T-helper 2 cell treated with Interferon-gamma antibody and Interleukin-4, amounts not matched to agents 100 ng/mL and 5 ng/mL, for 36 hours (primary cell): ENCODE measurements around the gene FARP1. TPM values are rescaled to one million over a fixed set of nuclear protein-coding genes. Genes with fewer than 3 reads are reported as not detected.

Source experiments
- intact Hi-C: fragments of 100-400 bp; cut with micrococcal nuclease; formaldehyde crosslinking; loops from one replicate; pipeline ENCODE4 v1.15.1; 2023
- total RNA-seq: library from RNA; stranded (reverse); gene quantifications from 2 replicates; pipeline ENCODE4 v1.2.3, GENCODE V29; 2022

FARP1 gene
- total RNA-seq, 1 donor from 2014 or later = 0.57 TPM

DNA sequence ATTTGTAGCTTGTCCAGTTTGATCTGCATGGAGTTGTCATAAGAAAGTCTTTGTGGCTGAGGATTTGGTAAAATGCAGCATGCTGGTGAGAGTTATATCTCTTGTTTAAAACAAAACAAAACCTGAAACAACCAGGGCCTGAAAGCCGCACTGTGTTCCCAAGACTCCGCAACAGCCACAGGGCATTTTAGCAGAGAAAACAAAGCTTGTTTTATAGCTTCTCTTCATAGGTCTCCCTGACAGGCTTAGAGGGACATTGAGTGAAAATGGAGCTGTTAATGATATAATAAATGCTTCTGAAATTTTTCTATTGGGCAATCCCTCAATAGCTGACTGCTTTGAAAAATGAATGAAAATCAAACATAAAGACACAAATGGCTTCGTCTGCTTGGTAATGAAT is 182.8 kb downstream of the FARP1 start:
- intact Hi-C loops = no loop called here

DNA sequence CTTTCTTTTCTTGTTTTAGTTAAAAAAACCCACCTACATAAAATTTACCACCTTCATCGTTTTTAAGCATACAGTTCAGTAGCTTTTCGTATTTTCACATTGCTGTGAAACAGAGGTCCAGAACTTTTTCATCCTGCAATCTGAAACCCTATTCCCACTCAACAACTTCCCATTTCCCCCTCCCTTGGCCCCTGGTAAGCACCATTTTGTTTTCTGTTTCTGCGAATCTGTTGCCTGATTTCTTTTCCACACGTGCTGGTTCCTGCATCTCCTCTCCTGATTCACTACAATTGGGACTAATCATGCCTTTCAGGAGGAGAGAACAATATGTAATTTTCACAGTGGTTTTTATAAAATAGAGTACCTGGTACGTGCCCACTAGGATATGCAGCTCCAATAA is 183.4 kb downstream of the FARP1 start:
- intact Hi-C loops = no loop called here

DNA sequence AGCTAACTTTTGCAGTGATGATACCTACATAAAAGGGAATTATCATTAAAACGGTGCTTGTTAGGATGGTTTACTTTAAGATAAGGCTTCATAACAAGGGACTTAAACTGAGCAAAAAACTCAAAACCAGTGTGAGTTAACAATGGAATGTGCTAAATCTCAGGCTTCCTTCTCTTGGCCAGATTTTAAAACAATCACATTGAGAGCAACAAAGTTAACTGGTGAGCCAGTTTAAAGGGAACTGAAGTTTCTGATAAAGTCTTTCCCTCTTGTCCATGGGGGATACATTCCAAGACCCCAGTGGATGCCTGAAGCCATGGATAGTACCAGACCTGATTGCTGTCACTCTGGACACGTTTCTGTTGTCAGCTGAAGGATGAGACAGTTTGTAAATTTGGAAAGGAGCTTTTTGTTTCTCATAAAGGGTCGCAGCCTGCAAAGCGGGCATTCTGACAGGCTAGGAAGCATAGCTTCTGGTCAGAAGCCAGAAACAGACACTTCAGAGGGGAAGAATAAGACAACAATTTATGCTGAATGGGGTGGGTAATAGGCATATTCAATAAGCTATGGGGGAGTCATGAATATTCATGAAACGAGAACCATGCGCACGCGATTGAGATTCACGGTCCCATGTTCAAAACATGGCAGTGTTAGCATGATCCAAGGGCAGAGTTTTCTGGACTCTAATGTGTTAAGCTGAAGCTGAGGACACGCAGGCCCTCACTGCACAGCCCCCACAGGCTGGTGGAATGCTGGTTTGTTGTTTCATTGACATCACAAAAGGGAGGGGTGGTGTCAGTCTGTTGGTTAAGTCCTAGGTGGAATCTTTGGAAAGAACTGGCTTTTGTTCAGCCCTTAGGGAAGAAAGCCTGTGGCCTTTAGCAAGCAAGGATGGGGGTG is 184.7 kb downstream of the FARP1 start:
- intact Hi-C loops = no loop called here

DNA sequence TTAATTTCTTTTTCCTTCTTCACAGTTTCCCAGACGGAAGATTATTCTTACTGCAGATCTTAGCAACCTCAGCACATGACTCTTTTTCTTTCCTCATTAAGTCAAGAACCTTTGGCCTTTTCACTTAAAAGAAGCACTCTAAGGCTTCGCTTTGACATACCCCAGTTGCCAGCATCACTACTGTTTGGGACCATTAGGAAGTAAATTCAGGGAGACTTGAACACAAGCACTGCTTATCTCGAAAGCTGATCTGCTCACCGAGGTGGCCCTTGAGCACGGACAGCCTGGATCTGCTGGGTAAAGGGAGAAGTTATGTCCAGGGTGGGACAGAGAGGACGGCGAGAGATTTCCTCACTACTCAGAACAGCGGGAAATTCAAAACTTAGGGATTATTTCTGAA is 185.6 kb downstream of the FARP1 start:
- intact Hi-C loops = no loop called here

DNA sequence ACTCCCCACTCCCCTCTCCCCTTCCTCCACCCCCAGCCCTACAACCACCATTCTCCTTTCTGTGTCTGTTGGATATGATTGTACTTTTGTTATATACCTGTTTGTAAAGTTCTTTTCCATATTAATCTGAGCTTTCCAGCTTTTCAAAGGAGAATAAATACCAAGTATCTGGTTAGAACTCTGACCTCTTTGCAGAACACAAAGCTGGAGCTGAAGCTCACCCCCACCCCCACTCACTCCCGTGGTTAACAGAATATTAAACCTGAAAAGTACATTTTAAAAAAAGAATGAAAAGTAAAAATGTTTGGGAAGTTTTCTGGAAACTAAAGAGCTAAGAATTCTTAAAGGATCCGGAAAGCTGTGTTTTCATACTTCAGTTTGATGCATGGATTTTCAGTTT is 189.3 kb downstream of the FARP1 start:
- intact Hi-C loops = no loop called here

DNA sequence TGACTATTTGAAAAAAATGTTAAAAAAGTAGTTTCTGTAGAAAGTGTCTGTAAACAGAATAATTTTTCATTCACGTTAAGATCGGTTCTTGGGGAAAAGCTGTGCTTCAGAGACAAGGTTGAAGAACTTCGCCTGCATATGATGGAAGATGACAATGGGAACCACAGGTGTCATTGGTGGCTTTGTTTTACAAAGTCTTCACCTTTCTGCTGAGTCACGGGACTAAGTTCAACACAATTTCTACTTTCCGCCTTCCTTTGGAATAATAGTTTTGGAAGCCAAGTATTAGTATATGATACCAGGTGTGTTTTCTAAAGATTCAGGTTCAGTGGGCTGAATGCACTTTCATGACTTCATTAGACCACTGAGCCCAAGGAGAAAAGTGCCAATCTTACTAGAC is 189.8 kb downstream of the FARP1 start:
- intact Hi-C loops = no loop called here

DNA sequence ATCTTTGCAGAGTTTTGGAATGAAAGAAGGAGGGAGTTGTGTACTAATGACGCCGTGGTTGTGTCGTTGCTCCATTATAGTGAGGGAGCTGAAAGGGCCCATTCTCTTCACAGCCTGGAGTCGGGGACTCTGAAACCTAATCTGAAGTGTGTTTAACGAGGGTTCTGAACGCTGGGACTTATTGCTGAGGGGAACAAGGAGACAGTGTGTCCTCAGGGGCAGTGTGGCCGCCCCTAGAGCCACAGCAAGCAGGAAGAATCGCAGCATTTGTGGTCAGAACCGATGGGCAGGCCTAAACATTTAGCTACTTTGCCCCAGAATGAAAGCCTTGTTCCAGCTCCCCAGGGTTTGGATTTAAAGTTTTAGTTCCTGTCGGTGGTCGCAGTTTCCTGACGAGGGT is 190.6 kb downstream of the FARP1 start:
- intact Hi-C loops = no loop called here

DNA sequence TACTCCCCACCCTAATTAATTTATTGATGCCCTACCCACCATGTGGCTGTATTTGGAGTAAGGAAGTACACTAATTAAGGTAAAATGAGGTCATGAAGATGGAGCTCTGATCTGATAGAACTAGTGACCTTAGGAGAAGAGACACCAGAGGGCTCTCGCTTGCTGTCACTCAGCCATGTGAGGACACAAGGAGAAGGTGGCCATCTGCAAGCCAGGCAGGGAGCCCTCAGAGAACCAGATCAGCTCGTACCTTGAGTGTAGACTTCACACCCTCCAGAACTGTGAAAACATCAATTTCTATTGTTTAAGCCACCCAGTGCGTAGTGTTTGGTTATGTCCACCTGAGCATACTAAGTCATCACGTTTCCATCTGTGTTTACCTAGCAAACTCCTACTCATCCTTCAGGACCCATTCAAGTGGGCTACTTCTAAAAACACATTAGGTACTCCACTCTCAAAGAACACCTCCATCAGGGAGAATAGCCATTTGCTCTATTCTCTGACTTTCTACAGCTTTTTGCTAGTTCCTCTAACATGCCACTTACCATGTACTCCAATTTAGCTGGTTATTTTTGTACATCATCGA is 191.8 kb downstream of the FARP1 start:
- intact Hi-C loops = no loop called here

DNA sequence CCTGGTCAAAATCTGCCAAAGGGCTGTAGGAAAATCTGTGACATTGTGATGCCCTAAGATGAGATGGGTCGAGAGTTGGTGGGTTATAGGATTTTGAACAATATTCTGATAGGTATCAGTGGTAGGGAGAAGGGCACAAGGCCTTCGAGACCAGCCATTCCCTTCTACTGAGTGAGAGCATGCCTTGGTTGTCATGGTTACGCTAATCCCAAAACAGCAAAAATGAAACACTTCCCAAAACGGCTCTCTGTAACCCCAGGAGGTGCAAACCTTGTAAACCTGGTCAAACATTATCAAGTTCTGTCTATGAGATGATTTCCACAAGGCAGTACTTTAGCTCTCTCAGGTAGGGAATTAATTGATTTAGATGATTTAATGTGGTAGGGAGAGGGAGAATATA is 192.8 kb downstream of the FARP1 start:
- intact Hi-C loops = no loop called here

DNA sequence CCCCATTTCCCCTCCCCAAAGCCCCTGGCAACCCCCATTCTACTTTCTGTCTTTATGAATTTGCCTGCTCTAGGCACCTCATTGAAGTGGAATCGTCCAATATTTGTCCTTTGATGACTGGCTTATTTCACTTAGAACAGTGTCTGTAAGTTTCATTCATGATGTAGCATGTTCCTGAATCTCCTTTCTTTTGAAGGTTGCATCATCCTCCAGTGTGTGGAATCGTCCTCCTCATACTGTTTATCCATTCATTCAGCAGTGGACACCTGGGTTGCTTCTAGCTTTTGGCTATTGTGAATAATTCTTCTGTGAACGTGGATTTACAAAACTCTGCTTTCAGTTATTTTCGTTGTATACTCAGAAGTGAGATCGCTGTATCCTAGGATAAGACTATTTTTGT is 195.4 kb downstream of the FARP1 start:
- intact Hi-C loops = no loop called here

DNA sequence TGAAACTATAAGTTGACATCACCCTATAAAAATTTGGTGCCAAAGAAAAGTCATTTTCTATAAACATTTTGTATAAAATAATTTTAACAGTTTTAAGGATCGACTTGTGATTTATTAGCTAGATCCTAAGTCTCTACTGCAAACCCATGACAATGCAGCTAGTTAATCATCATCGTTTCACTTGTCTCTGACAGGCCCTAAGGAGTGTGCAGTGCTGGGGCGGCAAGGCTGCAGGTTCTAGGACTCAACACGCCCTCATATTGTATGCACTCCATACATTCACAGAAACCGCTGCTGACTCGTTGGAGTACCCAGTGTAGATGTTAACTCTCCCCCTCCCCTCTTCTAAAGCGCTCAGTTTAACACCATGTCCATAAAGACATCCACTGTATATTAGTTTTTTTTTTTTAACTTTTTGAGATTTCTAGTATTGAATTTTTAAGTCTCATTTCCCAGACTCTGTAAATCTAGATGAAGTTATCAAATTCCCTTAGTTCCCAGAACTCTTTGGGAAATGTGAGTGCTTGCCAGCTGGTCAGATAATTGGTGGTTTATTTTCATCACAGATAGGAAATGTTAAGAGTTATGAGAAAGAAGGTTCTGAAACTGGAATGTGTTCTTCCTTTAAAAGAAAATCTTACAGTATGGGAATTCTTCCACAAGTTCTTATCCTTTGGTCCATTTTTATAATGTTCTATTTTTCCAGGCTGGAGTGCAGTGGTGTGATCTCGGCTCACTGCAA is 197.0 kb downstream of the FARP1 start:
- intact Hi-C loops = no loop called here

DNA sequence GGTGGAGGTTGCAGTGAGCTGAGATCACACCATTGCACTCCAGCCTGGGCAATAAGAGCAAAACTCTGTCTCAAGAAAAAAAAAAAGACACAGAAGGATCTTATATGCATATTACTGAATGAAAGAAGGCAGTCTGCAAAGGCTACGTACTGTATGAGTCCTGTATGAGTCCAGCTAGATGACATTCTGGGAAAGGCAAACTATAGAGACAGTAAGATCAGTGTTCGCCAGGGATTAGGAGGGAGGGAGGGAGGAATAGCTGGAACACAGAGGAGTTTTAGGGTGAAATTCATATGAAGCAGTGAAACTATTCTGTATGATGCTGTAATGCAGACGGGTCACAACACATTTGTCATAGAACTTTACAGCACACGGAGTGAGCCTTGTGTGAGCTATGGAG is 200.1 kb downstream of the FARP1 start:
- intact Hi-C loops = no loop called here

DNA sequence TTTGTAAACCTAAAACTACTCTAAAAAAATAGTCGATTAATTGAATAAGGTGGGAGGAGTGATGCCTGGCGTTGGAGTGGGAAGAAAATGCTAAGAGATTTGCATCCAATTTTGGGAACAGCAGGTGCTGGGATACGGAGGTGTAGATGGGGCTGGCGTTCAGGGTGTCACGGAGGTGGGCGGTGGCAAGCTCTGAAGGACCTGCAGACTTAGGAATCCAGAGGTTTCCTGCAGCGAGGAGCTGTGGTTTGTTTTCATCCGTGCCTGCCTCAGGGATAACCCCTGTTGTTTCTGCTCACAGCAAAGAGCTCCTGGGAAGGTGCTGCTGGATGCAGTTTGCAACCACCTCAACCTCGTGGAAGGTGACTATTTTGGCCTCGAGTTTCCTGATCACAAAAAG is 200.6 kb downstream of the FARP1 start:
- intact Hi-C loops = no loop called here

DNA sequence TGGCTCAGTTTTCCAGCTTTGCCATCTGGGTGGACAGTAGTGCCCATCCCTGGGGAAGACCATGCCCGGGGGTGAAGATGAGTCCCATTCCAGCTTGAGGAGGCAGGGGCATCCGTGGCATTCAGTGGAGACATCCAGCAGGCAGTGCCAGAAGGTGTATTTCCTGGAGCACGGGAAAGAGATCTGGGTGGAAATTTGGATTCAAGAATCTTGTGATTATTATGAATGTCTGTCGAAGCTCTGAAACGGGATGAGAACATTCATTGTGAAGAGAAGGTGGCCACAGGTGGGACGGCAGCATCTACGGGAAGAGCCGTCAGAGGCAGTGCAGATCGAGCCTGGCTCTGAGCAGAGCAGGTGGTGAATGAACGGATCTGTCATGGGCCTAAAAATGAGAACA is 201.5 kb downstream of the FARP1 start:
- intact Hi-C loops = no loop called here

DNA sequence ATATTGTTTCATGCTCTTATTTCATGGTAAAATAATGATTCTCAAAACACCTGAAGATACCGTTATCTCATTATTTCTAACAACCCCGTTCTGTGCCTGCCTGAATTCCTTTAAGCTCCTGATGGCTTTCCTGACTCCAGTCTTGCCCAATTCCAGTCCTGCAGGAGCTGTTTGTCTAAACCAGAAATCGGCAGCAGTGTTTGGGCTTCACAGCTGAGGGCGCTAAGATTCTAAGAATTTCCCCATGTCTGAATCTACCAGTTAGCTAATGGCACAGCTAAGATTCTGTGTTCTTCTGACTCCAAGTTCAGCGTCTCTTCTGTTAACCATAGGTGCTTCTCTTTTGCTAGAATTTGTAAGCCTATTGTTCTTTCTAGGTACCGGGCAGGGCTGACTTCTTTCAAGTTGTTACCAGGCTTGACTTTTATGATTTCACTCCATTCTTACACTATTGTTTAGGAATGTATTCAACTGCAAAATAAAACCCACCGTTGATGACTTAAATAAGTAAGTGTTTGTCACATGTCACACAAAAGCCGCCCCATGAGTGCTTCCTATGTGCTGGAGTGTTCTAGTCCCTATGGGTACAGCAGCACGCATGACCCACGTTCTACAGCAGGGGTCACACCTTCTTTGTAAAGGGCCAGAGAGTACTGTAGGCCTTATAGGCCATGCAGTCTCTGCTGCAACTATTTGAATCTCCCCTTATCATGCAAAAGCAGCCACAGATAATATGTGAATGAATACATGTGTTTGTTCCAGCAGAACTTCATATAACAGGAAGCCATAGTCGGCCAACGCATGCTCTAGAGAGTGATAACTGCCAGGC is 202.4 kb downstream of the FARP1 start:
- intact Hi-C loops = no loop called here

DNA sequence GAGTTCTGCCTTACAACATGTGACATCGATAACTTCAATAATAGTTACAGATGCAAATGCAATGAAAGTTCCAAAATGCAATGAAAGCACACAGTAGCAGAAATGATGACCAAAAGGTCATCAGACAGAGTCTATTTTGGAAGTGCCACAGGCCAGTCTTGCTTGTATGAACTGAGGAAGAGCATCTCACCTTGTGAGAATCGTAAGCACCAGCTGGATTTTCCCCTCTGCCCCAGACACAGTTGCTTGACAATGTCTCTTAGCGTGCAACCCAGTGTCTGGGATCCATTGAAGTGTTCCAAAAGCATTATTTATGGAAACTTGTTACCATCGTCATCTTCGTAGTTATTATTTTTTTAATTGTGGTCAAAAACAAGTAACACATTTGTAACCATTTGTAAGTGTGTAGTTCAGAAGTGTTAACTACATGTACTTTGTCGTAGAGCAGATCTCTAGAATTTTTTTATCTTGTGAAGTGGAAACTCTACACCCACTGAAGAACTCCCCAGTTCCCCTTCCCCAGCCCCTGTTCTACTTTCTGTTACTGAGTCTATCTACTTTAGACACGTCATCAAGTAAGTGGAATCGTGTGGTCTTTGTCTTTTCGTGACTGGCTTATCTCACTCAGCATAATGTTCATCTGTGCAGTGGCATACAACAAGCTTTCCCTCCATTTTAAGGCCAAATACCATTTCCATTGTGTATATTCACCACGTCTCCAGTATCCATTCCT is 204.2 kb downstream of the FARP1 start:
- intact Hi-C loops = no loop called here

DNA sequence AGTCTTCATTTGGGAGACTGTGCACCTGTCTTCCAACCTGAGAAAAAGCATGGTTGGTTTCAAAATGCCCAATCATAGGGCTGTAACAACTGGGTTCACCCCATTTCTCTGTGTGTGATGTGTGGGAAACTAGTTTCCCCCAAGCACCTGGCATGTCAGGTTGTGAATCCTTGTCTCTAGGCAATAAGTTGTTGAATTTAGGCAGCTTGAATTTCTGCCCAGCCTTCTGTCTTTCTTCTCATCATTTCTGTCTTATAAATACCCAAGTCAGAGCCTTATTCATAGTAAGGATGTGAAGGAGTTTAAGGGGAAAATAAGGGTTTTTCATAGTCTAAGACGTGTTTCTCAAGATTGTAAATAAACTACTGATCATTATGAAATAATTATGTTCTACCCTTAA is 204.9 kb downstream of the FARP1 start:
- intact Hi-C loops = no loop called here

DNA sequence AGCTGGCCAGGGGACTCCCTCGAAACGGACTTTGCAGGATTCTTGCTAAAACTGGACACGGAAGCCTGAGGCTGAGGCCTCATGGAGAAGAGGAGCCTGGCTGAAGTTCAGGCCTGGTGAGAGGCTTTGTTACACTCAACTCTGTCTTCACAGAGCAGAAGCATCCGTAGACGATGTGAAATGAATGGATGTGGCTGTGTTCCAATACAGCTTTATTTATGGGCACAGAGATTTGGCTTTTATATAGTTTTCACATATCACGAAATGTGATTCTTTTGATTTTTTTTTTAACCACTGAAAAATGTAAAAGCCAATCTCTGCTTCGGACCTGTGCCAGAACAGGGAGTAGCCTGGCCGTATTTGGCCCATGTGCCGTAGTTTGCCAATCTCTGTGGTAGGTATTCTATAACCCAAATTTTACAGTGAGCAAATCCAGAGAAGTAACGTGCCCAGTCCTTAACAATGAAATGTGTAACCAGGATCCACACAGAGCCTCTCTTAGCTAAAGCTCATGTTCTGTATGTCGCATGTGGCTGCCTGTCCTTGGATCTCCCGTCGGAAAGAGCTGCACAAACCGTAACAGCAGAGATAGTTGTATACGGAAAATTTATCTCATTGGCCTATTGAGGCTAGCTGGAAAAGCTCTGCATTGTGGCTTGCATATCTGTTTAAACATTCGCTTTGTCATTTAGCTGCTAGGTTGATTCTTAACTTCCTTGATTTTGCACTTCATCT is 205.7 kb downstream of the FARP1 start:
- intact Hi-C loops = no loop called here

DNA sequence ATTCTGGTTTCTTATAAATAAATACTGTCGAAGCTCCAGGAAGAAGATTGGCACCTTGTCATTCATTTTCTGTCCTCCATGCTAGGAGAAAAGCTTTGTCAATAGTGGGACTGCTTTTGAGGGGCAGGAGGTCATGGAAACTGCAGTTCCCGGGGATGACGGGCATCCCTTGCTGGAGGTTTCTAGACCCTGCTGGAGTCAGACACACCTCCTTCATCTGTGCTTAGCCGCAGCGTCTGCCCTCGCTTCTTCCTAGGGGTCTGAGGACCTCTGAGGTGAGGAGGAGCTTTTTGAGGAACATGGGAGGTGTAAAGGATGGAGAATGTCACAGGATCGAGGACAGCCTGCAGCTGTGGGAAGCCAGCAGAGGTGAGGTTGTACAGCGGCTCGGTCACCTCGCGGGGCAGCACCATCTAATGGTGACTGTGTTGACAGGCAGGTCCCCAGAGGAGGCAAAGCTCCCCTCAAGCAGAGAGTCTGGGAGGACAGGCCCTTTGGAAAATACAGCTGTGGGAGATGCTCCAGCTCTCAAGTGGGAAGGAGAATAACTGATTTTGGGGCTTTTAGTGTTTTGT is 206.9 kb downstream of the FARP1 start:
- intact Hi-C loops = no loop called here
